Measurements from ENCODE around the gene OR11H1.
"Not testable (repeated sequence)": the region's sequence is repeated elsewhere in the genome, so short reads cannot be mapped to it uniquely, and the experiment has no call there.

DNA sequence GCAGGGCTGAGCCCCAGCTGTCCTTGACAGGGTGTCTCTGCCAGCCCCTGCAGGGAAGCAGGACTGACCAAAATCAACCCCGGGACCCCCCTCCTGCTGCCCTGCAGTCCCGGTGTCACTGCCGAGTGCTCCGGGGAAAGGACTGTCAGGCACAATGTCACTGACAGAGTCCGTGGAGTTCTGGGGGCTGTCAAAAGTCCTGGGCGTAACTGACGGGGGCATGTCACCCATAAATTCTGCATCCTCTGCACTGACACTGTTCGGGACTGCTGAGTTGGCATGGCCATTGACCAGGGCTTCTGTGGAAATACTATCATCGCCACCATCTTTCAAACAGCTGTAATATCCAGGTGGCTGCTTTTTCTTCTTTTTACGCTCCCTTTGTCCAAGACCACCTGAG lies 35.5 kb downstream of the OR11H1 start:
- TF ChIP-seq CTCF, POLR2A (IDR thresholded peaks at IDR 0.05): not testable (repeated sequence)

All from heart left ventricle (tissue), 13 donors.